Spleen (tissue), 7 donors: ENCODE results near the gene FOXF2.

ENCODE experiments used
- POLR2A ChIP-seq, 3 donors: fragments of 450-650 bp; IDR thresholded peaks; one replicate each; pipeline ENCODE4 v1.5.1; 2017; ENCODE audit warnings: antibody characterized with exemption in 3 of 3, mild to moderate bottlenecking in 1 of 3
- TF ChIP-seq, protein P1 (sequence below), 11 experiments: fragments of 200-600 bp in 7 of 11; fragments of 450-650 bp in 4 of 11; sonication (generic) in 4 of 11; IDR thresholded peaks in 8 of 11; conservative IDR thresholded peaks in 3 of 11; 1 replicate in 7 of 11; 2 replicates in 4 of 11; pipeline versions ENCODE4 v1.4.0 to v1.8.0; 2016 to 2021; ENCODE audit warnings: antibody characterized with exemption in 11 of 11, inconsistent platforms in 4 of 11, mild to moderate bottlenecking in 1 of 11
- donor health status: DM: no; HTN: no; CAD: no; lungs with moderate emphysema.
- donor health status: DM: no; HTN: no; CAD: no.
- donor health status: DM: no; HTN: no; CAD: no.

DNA sequence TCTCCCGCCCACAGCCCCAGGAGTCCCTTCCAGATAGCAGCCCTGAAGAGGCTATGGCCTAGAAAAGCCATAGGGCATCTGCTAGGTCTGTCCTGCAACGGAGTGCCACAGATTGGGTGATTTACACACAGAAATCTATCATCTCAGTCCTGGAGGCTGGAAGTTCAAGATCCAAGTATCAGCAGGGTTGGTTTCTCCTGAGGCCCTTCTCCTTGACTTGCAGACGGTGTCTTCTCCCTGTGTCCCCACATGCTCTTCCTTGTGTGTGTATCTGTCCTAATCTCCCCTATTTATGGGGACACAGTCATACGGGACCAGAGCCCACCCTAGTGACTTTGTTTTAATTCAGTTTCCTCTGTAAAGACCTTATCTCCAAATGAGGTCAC is 15.3 kb downstream of the FOXF2 start:
- TF ChIP-seq, protein P1, sequence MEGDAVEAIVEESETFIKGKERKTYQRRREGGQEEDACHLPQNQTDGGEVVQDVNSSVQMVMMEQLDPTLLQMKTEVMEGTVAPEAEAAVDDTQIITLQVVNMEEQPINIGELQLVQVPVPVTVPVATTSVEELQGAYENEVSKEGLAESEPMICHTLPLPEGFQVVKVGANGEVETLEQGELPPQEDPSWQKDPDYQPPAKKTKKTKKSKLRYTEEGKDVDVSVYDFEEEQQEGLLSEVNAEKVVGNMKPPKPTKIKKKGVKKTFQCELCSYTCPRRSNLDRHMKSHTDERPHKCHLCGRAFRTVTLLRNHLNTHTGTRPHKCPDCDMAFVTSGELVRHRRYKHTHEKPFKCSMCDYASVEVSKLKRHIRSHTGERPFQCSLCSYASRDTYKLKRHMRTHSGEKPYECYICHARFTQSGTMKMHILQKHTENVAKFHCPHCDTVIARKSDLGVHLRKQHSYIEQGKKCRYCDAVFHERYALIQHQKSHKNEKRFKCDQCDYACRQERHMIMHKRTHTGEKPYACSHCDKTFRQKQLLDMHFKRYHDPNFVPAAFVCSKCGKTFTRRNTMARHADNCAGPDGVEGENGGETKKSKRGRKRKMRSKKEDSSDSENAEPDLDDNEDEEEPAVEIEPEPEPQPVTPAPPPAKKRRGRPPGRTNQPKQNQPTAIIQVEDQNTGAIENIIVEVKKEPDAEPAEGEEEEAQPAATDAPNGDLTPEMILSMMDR (IDR thresholded peaks at IDR 0.05 in 8 of 11, conservative IDR thresholded peaks at IDR 0.05 in 3 of 11) = no peak
- no peak for TF ChIP-seq POLR2A (IDR thresholded peaks at IDR 0.05)
